Measurements from ENCODE around the gene ALPK1. TPM values are rescaled to one million over a fixed set of nuclear protein-coding genes. Genes with fewer than 3 reads are reported as not detected.

Gene ALPK1
- total RNA-seq, 1 donor from 2014 or later: 1.4 TPM

- Histone ChIP-seq H3K79me2 (ENCODE audit: insufficient read depth, low read length) (no peaks in the 10 kb centered on the region), H3K27ac (ENCODE audit: low read depth, low read length) (no peak overlapping the region), H3K4me1 (ENCODE audit: insufficient read depth, low read length) (no peaks in the 10 kb centered on the region), H3K4me3 (ENCODE audit: insufficient read depth, low read depth, low read length) (no peak overlapping the region), H2AFZ (ENCODE audit: low read depth, low read length) (no peak overlapping the region), H3K27me3 (ENCODE audit: insufficient read depth, low read length) (no peaks in the 10 kb centered on the region), H3K36me3 (ENCODE audit: insufficient read depth, low read length) (no peaks in the 10 kb centered on the region), H3K4me2 (ENCODE audit: low read length) (no peak overlapping the region), H3K9ac (ENCODE audit: low read length) (no peak overlapping the region), H4K20me1 (ENCODE audit: insufficient read depth, low read length) (no peaks in the 10 kb centered on the region), H3K9me3 (ENCODE audit: insufficient read depth, low read depth, low read length) (no peaks in the 10 kb centered on the region)
- no peak overlapping the region for H3K4me3 Mint-ChIP-seq (ENCODE audit: unreplicated experiment)
- no peaks in the 10 kb centered on the region for H3K4me1 Mint-ChIP-seq (ENCODE audit: low read depth, unreplicated experiment)
- FAIRE-seq (no peak), DNase-seq (ENCODE audit: low read depth) (no peak)
- H3K27me3 Mint-ChIP-seq (ENCODE audit: low read depth, unreplicated experiment): peaks cover 3% of the 10 kb centered on the region
- H3K9me3 Mint-ChIP-seq (ENCODE audit: unreplicated experiment): peaks cover 5% of the 10 kb centered on the region
- TF ChIP-seq CTCF (IDR thresholded peaks at IDR 0.05; ENCODE audit: insufficient read depth, low read depth, low read length) (no peak), EZH2 (IDR thresholded peaks at IDR 0.05; ENCODE audit: insufficient read depth, low read length) (no peak)
- no peaks in the 10 kb centered on the region for H3K36me3 Mint-ChIP-seq (ENCODE audit: low read depth, unreplicated experiment)
- H3K27ac Mint-ChIP-seq (ENCODE audit: unreplicated experiment): no peak overlapping the region
These were observed 175.1 kb downstream of the ALPK1 start for GRCh38 chr4:112472318-112472717.

DNA sequence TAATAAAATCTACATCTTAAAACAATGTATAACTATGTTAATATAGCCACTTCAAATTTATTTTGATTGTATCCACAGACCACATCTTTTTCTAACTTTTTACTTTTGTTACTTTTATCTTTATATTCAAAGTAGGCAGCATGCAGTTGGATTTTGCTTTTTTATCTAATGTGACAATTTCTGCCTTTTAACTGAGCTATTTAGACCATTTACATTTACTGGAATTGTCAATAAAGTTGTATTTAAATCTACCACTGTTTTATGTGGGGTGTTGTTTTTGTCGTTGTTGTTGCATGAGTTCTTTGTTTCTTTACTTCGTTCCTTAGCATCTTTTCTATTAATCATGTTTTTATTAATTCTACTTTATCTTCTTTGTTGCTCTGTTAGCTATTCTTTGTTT lies 176.8 kb downstream of the ALPK1 start:
- Mint-ChIP-seq H3K27ac (ENCODE audit: unreplicated experiment) (no peak overlapping the region), H3K36me3 (ENCODE audit: low read depth, unreplicated experiment) (no peaks in the 10 kb centered on the region)

More for the DNA sequence above, 176.8 kb downstream of the ALPK1 start:
- Mint-ChIP-seq H3K27me3 (ENCODE audit: low read depth, unreplicated experiment) (peaks cover 7% of the 10 kb centered on the region), H3K4me1 (ENCODE audit: low read depth, unreplicated experiment) (no peaks in the 10 kb centered on the region), H3K4me3 (ENCODE audit: unreplicated experiment) (no peak overlapping the region), H3K9me3 (ENCODE audit: unreplicated experiment) (peaks cover 8% of the 10 kb centered on the region)
- Histone ChIP-seq H2AFZ (ENCODE audit: low read depth, low read length) (no peak overlapping the region), H4K20me1 (ENCODE audit: insufficient read depth, low read length) (no peaks in the 10 kb centered on the region), H3K4me3 (ENCODE audit: insufficient read depth, low read depth, low read length) (no peak overlapping the region), H3K27me3 (ENCODE audit: insufficient read depth, low read length) (no peaks in the 10 kb centered on the region), H3K79me2 (ENCODE audit: insufficient read depth, low read length) (no peaks in the 10 kb centered on the region), H3K4me2 (ENCODE audit: low read length) (no peak overlapping the region), H3K36me3 (ENCODE audit: insufficient read depth, low read length) (no peaks in the 10 kb centered on the region), H3K9ac (ENCODE audit: low read length) (no peak overlapping the region), H3K9me3 (ENCODE audit: insufficient read depth, low read depth, low read length) (no peaks in the 10 kb centered on the region), H3K27ac (ENCODE audit: low read depth, low read length) (no peak overlapping the region), H3K4me1 (ENCODE audit: insufficient read depth, low read length) (no peaks in the 10 kb centered on the region)
- TF ChIP-seq EZH2 (IDR thresholded peaks at IDR 0.05; ENCODE audit: insufficient read depth, low read length) (no peak), CTCF (IDR thresholded peaks at IDR 0.05; ENCODE audit: insufficient read depth, low read depth, low read length) (no peak)
- FAIRE-seq (no peak), DNase-seq (ENCODE audit: low read depth) (no peak)
